ENCODE results near the gene CACNA1C.

DNA sequence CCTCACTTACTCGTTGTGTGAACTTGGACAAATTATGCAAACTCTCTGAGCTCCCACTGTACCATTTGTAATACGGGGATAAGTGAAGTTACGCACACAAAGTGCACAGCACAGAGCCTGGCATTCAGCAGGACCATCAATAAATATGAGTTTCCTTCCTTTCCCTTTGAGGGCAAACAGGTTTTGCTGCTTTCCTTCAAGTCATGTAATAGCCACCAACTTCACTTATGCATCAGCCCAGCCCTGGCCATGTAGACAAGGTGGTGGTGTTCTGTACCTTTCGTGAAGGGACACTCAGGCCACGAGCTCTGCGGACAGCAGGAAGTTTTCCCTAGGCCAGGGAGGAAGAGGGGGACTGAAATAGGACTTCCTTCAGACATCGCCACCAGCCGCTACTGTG is 272.7 kb downstream of the CACNA1C start:
- TF ChIP-seq, protein P1, sequence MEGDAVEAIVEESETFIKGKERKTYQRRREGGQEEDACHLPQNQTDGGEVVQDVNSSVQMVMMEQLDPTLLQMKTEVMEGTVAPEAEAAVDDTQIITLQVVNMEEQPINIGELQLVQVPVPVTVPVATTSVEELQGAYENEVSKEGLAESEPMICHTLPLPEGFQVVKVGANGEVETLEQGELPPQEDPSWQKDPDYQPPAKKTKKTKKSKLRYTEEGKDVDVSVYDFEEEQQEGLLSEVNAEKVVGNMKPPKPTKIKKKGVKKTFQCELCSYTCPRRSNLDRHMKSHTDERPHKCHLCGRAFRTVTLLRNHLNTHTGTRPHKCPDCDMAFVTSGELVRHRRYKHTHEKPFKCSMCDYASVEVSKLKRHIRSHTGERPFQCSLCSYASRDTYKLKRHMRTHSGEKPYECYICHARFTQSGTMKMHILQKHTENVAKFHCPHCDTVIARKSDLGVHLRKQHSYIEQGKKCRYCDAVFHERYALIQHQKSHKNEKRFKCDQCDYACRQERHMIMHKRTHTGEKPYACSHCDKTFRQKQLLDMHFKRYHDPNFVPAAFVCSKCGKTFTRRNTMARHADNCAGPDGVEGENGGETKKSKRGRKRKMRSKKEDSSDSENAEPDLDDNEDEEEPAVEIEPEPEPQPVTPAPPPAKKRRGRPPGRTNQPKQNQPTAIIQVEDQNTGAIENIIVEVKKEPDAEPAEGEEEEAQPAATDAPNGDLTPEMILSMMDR (conservative IDR thresholded peaks at IDR 0.05 in 1 of 2, IDR thresholded peaks at IDR 0.05 in 1 of 2; ENCODE audit: extremely low read depth in 1 of 2, insufficient read depth in 1 of 2, low read depth in 1 of 2, low read length in 2 of 2) = no peak
- TF ChIP-seq EZH2 (IDR thresholded peaks at IDR 0.05; ENCODE audit: borderline replicate concordance, low read length) = no peak
